Measurements from ENCODE around the gene DDX25. TPM values are rescaled to one million over a fixed set of nuclear protein-coding genes. Genes with fewer than 3 reads are reported as not detected.

DDX25 gene
- total RNA-seq, 4 donors from 2014 or later: not detected

DNA sequence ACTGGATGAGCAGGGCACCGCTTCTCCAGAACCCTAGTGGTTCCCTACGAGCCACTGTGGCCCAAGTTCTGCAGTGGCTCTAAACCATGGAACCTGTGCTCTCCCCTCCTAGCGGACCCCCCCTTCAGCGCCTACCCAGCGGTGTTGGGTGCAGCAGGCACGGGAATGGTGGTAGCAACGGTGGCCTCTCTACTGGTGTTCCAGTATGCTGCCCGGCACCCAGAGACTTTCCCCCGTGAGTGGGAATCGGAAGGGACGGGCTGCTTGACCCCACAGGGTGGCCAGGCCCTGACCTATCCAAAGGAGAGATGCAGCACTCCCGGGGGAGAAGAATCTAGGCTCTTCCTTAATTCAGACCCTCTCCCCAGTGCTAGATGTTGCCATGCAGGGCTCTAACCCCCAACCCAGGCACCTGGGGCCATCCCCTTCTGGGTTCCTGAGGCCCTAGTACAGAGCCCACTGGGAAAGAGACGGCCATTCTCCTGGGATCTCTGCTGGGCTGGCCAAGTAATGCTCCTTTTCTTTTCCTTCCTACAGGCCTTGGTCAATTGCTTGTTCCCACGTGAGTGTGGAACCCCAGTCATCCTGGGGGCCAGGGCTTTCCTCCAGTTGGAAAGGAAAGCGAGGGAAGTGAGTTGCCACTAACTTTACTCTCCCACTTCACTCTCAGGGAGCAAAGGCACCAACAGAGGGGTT is 50.8 kb downstream of the DDX25 start:
- TF ChIP-seq, protein P1, sequence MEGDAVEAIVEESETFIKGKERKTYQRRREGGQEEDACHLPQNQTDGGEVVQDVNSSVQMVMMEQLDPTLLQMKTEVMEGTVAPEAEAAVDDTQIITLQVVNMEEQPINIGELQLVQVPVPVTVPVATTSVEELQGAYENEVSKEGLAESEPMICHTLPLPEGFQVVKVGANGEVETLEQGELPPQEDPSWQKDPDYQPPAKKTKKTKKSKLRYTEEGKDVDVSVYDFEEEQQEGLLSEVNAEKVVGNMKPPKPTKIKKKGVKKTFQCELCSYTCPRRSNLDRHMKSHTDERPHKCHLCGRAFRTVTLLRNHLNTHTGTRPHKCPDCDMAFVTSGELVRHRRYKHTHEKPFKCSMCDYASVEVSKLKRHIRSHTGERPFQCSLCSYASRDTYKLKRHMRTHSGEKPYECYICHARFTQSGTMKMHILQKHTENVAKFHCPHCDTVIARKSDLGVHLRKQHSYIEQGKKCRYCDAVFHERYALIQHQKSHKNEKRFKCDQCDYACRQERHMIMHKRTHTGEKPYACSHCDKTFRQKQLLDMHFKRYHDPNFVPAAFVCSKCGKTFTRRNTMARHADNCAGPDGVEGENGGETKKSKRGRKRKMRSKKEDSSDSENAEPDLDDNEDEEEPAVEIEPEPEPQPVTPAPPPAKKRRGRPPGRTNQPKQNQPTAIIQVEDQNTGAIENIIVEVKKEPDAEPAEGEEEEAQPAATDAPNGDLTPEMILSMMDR (IDR thresholded peaks at IDR 0.05; ENCODE audit: low read depth): no peak

DNA sequence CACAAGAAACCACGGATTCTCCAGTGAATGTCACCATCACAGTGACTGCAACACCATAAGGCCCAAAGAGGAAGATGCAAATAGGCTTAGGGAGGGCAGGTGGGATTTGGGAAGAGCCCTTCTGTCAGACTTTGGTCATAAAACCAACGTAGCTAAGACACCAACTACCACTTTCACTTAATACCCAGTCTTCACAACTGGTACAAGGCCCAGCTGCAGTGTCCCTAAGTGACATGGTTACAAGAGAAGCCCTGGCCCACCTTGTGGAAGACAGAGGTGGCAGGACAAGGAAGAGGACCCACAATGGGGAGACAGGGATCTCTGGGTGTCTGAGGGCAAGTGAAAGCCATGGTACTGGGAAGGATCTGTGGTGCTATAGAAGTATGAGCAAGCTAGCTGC is 51.5 kb downstream of the DDX25 start:
- TF ChIP-seq, protein P1 (IDR thresholded peaks at IDR 0.05; ENCODE audit: low read depth): no peak

DNA sequence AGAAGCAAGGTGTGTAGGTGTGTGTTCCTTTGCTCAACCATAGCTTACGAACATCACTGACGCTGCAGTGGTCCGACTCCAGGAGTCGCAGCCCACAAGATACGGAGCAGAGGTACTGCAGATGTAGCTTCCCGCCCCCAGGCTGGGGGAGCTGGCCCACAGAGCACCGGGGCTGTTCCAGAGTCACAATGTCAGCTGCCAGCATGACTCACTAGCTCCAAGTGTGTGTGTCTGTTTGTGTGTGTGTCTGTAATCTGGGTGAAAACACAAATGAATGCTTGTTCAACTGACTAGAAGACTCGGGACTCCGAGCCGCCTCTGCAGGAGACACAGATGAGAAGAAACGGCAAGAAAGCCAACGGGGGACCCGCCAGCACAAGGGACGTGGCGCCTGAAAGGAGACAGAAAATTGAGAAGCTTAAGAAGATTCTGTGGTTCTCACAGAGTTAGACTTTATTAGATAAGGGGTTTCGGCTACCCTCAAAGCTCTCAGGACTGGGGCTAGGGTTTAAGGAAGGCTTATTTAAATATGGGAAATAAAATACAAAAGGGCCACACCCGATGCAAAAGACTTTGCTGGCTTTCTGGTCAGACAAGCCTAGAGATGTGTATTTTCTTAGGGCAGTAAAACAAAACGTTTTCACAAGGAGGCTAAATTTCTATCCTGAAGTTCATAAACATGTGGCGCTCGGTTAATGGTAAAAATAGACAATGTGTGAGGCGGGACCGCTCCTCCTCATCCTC is 52.3 kb downstream of the DDX25 start:
- TF ChIP-seq, protein P1 (IDR thresholded peaks at IDR 0.05; ENCODE audit: low read depth): no peak

DNA sequence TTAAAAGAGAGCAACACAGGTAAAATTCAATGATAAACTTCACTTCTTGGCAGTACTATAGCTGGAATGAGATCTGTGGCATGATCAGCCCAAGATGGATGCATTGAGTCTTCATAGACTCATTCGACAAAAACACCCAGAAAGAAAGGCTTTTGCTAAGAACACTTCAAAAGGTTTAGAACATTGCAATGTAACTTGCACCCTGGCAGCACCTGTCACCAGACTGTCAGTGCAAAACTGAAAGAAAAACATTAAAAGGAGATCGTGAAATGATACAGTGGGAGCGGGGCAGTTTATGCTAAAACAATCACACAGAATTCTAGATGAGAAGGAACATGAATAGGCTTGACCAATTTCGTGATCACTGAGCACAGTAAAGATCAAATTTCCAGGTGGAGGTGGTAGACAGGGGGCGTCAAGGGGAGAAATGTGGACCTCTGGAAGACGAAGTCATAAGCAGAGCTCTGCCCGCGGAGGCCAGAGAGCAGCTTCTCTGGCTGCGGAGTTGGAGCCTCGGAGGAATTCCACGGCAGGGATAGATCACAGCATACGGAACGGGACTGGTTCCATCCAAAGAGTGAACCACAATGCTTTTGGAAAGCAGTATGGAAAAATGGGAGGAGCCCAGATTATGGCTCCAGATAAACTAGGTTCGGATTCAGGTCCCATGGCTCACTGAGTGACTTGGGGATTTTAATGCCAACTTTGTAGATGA is 53.5 kb downstream of the DDX25 start:
- TF ChIP-seq, protein P1 (IDR thresholded peaks at IDR 0.05; ENCODE audit: low read depth): no peak

DNA sequence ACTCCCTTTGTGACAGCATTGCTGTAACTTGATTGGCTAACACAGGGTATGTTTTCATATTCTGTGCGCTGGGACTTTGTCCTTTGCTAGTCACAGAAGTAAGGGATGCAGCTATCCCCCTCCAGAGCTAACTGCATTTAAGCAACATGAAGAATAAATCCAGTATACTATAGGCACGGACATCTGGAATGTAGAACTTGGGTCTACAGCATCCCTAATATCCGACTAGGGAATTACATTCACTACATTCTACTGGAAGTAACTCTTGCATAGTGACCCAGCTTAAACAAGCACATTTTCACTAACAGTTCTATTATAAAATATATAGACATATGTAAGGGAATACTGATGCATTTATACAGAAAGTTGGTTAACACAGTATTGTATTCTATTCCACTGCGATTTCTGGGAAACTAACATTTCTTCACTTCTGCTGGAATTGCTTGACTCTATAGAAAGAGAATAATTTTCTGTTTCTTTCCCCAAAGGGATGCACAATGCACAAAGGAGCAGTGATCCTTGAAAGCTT is 54.6 kb downstream of the DDX25 start:
- TF ChIP-seq, protein P1 (IDR thresholded peaks at IDR 0.05; ENCODE audit: low read depth): no peak

DNA sequence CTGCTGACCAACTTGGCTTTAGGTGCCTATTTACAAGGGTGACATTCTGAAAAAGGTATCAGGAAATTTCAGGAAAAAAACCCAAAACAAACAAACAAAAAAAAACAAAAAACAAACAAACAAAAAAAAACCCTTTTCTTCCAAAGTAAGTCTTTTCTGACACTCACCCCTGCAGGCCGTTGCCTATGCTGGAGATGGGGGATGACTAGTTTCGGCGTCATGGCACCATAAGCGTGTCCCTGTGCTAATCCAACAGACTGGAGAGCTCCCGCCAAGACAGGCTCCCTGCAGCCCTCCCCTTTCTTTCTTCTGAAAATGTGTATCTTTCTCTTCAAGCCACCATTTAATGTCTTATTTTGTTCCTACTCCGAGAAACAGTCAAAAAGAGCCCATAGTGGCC is 55.2 kb downstream of the DDX25 start:
- TF ChIP-seq, protein P1 (IDR thresholded peaks at IDR 0.05; ENCODE audit: low read depth): no peak

DNA sequence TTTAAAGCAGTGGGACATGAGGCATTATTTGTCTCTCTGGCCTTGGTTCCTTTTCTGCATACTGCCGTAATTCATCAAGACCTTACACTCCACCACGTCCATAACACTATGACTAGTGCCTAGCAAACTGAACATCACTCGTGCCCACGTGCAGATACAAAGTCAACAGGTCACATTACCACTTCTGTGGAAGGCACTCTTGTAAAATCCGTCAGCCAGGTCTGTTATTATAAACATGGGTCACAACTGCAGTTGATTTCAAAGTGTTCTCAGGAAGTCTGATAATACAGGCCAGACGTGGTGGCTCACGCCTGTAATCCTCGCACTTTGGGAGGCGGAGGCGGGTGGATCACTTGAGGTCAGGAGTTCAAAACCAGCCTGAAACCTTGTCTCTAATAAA is 55.6 kb downstream of the DDX25 start:
- TF ChIP-seq, protein P1 (IDR thresholded peaks at IDR 0.05; ENCODE audit: low read depth): no peak
